HTERT RPE-1 (cell line): ENCODE results near the gene SFT2D2.
"Not testable (repeated sequence)": the region's sequence is repeated elsewhere in the genome, so short reads cannot be mapped to it uniquely, and the experiment has no call there.

Experiments used
- in situ Hi-C: fragments of 300-500 bp; cut with MboI; formaldehyde crosslinking; loops from 4 replicates; pipeline ENCODE4 v1.14.3; 2020; ENCODE audit warnings: low sequenced_read_pairs

Gene SFT2D2

DNA sequence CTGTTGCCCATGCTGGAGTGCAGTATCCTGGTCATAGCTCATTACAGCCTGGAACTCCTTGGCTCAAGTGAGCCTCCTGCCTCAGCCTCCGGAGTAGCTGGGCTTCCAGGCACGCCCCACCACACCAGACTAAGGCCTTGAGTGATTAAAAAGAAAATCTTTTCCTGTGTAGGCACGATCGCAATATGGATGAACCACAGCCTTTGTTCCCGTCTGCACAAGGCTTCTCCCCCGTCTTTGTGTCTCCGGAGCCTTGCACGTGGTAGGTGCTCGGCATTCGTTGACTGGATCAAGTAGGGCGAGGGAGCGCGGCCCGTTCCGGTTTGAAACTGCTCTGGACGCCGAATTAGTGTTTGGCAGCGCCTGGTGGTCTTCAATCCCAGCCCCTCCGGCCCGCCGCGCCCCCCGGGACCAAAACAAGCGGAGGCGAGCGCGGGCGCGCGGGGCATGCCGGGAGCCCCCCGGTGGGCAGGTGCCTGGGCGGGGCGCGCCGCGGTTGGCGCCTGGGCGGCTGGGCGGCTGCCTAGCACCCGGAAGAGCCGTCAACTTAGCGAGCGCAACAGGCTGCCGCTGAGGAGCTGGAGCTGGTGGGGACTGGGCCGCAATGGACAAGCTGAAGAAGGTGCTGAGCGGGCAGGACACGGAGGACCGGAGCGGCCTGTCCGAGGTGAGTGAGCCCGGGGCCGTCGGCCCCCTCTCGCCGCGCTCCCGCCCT, at the start of gene SFT2D2:
SFT2D2 (plus strand) TSS at position 529 of the 715 bp plus-strand sequence; CDS start at position 605, 76 bp downstream.
- in situ Hi-C loops: no loop called here

DNA sequence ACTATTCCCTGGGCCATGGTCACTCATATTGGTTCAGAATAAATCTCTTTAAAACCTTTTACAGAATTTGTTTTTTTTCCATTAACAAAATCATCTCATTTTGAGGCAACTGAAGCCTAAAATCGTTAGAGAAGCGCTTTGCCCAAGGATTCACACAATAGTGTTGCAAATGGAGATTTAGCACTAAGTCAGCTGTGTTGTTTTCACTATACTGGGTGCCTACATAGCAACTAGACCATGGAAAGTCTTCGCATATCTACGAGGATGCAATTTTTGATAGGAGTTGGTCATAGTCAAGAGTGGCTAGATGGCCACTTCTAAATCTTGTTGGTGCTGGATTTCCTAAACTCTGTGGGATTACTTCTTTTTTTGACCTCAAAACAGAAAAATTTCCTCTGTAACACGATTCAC, 47.6 kb upstream of the SFT2D2 start:
- in situ Hi-C loops: no loop called here

DNA sequence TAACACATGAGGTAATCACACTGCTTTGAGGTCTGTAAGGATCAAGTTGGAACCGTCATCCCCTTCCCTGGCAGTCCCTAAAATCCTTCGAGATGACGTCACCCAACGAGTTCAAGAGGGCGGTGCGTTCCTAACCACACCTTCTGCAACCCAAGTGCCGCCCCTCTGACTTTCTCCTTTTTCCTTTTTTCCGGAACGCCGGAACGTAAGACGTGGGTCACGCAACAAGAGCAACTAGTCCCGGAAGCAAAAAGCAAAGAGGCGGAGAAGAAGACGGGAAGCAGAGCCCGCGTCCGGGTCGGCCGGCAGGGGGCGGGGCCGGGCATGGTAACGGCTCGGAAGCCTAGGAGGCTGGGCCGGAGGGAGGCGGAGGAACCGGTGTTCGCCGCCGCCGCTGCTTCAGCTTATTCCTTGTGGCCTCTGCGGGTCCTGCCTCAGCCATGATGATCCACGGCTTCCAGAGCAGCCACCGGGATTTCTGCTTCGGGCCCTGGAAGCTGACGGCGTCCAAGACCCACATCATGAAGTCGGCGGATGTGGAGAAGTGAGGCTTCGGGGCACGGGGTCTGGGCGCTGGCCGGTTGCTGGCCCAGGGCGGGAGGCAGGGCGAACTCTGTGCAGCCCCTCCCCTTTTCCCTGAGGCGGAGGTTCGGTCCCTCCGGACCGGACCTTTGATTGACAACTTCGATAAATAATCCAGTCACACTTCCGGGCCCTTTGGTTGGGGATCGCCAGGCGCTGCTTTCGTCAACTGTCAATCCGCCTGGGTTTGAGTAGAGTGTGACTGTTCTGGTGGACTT, 47.0 kb upstream of the SFT2D2 start, which contains the start of gene TIPRL:
TIPRL (plus strand) TSS at position 325 of the 800 bp plus-strand sequence; CDS start at position 441, 116 bp downstream.
- in situ Hi-C loops: no loop called here

DNA sequence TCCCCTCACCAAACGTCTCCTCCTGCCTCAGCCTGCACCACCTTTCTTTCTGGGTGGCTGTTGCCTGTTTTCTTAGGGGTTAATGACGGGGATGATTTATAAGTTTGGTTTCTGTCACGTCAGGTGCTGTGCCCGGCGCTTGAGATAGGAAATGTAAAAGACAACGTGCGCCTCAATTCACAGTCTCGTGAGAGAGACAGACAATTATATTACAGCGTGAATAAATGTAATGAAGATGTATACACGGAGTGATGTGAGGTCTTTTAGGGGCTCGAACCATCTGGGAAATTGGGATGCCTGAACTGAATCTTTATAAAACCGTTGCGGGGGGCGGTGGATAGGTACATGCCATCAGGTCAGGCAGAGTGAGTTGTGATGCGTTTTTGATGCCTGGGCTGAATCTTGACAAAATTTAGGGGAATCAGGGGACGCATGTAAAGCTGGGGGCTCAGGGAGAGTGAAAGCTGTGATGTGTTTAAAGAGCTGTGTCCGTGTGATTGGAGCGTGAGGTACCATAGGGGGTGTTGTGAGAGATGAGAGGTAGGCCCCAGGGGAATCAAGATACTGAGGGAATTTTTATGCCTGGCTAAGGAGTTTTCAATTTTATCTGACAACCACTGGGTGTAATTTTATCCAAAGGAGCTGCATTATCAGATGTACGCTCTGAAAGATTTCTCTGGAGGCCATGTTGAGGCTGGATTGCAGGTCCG, 46.2 kb upstream of the SFT2D2 start:
- in situ Hi-C loops: no loop called here

DNA sequence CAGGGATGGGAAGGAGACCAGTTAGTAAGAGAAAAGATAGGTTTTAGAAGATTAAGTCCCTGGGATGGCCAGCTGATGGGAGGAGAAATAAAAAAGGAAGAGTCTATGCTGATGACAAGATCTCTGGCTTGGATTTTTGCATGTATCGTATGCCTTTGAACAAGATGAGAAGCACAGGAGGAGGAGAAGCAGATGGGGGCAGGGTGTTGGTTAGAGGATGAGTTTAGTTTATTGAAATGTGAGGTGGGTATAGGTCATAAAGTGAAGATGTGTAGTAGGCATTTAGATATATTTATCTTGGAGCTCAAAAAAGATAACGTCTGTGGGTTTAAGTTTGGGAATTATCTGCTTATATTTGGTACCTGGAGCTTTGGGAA, 45.7 kb upstream of the SFT2D2 start:
- in situ Hi-C loops: no loop called here

DNA sequence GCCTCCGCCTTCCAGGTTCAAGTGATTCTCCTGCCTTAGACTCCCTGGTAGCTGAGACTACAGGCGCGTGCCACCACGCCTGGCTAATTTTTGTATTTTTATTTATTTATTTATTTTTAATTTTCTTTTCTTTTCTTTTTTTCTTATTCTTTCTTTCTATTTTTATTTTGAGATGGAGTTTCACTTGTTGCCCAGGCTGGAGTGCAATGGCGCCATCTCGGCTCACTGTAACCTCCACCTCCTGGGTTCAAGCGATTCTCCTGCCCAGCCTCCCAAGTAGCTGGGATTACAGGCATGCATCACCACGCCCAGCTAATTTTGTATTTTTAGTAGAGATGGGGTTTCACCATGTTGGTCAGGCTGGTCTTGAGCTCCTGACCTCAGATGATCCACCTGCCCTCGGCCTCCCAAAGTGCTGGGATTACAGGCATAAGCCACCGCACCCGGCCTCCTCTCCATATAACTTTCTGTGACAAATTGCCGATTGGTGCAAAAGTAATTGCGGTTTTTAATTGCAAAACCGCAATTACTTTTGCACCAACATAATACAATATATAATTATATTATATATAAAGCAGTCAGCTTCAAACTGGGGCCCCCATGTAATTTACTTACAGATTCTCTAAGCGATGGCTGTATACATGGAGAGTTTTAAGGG, 44.6 kb upstream of the SFT2D2 start:
- in situ Hi-C loops: not testable (repeated sequence)

DNA sequence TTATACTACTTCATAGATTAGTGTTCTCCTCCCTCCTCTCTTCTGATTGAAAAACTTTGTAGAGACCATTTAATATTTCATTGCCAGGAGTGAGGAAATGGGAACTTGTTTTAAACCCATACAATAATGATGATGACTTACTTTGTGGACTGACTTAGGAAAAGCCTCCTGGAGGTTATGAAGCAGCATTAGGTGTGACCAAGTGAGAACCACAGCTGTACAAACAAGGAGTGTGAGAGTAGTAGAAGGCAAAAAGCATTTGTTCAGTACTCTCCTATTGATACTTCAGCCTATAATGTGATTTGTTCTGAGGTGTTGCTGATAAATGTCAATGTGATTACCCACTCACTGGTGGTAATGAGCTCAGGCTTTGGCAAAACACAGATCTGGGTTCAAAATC, 38.6 kb upstream of the SFT2D2 start:
- in situ Hi-C loops: no loop called here

DNA sequence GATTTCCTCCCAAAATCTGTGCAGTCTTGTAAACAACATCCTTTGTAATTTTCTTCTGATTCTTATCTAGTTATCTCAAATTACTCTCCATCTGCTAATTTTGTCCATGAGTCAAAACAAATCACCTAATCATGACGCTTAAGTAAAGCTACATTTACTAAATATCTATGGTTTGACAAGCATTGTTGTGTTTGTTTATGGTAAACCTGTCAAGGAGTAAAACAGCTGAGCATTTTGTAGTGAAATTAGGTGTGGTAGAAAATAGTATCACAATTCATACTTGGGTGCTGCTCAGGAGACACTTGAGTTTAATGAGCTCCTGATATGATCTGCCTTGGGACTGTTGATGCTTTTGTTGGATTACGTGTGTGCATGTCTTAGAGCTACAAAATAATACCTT, 35.4 kb upstream of the SFT2D2 start:
- in situ Hi-C loops: no loop called here

DNA sequence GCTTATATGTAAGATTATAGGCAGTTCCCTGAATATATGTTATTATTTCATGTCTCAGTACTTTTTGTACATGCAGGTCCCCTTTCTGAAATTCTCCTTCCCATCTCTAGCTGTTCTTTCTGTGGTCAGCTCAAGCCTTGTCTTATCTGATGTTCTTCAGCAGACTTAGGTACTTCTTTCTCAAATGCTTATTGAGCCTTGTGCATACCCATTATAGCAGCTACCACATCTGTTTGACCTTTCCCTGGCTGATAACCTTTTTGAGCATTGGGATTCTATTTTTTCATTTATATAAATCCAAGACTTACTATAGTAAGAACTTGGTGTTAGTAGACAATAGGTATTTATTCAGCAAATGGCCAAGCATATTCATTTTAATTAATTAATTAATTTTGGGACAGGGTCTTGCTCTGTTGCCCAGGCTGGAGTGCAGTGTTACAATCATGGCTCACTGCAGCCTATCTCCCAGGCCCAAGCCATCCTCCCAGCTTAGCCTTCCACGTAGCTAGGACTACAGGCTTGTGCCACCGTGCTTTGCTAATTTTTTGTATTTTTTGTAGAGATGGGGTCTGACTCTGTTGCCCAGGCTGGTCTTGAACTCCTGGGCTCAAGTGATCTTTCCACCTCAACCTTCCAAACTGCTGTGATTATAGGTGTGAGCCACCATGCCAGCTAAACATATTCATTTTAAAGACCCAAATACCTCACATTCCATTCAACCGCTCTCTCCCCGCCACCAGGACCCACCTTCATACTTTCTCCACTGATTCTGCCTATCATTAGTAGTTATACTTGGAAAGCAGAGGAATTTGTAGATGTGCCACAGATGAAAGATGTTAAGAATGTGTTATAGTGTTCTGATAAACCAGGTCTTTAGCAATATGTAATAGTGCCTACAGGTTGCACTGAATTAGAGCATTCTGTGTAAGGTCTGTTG, 30.3 kb upstream of the SFT2D2 start:
- in situ Hi-C loops: no loop called here

DNA sequence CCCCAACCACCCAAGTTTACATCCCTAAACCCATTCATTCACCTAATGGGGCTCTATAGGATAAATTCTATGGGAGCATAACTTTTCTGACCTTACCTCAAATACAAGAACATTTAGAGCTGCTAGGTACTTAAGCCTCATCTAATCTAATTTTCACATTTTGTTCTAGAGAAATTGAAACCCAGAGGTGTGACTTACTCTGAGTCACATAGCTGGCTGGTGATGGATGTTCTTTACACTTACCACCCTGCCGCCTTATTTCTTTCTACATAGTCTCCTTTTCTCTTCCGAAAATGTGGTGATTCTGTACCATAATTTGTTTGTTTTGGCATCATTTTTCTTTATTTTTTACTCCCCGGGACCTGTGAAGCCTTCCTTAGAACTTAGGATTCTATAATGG, 26.7 kb upstream of the SFT2D2 start:
- in situ Hi-C loops: no loop called here

DNA sequence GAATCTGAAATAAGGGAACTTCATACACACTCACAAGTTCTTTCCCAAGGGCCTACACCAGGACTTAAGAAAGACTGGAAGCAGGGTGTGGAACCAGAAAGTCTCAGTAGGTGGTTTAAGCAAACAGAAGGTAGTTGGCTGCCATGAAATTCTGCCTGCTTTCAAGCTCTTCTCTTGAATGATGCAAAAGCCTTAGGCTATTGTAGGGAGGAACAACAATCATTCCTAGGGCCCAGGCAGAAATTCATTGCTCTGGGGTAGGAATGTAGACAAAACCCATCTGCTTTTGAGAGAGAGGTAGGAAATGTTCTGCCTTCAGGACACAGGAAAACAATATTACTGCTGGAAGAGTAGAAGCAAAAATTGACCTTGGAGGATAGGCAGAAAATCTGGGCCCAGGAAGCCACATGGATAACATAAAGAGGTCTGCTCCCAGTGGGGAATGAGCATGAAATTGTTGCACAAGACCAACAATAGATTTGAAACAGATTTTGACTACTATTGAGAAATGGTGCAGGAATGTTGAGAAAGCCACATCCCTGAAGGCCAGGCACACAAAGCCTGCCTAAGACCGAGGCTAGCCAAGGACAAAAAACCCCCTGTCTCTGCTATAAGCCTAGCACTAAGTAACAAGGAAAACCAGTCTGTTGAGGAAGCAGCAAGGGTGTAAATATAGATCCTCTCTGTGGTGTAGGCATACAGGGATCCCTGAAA, 22.7 kb upstream of the SFT2D2 start:
- in situ Hi-C loops: no loop called here

DNA sequence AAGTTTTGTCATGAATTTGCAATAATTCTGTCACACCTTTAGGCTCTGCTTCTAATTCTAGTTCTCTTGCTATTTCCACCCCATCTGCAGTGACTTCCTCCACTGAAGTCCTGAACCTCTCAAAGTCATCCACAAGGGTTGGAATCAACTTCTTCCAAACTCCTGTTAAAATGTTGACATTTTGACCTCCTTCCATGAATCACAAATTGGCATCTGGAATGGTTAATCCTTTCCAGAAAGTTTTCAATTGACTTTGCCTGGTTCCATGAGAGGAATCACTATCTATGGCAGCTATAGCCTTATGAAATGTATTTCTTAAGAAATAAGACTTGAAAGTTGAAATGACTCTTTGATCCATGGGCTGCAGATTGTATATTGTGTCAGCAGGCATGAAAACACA, 19.7 kb upstream of the SFT2D2 start:
- in situ Hi-C loops: no loop called here

DNA sequence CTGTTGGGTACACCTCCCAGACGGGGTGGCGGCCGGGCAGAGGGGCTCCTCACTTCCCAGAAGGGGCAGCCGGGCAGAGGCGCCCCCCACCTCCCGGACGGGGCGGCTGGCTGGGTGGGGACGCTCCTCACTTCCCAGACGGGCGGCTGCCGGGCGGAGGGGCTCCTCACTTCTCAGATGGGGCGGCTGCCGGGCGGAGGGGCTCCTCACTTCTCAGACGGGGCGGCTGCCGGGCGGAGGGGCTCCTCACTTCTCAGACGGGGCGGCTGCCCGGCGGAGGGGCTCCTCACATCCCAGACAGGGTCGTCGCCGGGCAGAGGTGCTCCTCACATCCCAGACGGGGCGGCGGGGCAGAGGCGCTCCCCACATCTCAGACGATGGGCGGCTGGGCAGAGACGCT, 18.1 kb upstream of the SFT2D2 start:
- in situ Hi-C loops: not testable (repeated sequence)

DNA sequence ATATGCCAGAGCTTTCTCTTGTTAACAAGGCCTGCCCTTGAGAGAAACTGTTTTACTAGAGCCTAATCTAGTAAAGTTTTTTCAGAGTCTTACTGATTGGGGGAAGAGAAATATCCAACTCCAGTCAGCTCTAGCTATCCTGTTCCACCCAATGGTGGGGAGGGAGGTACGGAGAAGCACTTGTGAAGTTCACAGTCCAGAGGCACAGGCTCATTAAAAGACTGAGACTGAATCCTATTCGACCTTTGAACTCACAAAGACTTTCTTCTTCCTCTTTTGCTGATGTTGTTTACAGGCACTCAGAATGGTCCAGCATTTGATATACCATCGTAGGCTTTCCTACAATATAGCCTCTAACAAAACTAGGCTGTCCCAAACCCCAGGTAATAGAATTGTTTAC, 15.5 kb upstream of the SFT2D2 start:
- in situ Hi-C loops: no loop called here

DNA sequence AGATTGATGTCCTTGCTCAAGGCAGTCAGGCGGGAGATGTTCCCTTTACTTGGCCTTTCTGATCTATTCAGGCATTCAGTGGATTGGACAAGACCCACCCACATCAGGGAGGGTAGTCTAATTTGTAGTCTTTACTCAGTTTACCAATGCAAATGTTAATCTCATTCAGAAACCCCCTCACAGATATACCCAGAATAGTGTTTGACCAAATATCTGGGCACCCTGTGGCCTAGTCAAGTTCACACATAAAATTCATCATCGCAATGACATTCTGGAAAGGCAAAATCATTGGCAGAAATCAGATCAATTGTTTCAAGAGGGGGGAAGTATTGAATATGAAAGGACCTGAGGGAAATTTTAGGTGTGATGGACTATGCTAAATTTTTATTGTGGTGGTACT, 12.5 kb upstream of the SFT2D2 start:
- in situ Hi-C loops: no loop called here

DNA sequence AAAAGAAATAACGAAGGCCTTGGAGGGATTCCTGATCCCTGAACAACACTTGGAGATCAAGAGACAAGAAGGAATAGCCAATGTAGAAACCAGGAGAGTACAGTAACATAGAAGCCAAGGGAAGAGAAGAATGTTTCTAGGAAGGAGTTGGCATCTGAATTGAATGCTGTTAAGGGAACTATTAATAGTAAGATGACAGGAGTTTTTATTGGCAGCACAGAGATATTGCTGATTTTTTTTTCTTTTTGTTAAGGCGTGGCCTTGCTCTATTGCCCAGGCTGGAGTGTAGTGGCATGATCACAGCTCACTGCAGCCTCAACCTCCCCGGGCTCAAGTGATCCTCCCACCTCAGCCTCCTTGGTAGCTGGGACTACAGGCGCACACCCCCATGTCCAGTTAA, 9.6 kb upstream of the SFT2D2 start:
- in situ Hi-C loops: no loop called here

DNA sequence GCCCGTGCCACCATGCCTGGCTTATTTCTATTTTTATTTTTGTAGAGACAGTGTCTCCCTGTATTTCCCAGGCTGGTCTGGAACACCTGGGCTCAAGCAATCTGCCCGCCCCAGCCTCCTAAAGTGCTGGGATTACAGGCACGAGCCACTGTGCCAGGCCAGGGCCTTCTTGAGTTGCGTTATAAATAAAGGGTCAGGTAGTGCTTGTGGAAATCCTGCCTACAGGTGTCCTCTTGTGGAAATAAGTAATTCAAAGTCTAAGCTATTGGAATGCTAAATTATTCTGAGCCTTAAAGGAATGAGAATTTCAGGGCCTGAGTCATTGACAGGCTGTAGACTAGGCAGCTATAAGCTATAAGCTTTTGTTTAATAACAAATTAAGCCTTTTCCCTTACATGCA, 8.1 kb upstream of the SFT2D2 start:
- in situ Hi-C loops: no loop called here

DNA sequence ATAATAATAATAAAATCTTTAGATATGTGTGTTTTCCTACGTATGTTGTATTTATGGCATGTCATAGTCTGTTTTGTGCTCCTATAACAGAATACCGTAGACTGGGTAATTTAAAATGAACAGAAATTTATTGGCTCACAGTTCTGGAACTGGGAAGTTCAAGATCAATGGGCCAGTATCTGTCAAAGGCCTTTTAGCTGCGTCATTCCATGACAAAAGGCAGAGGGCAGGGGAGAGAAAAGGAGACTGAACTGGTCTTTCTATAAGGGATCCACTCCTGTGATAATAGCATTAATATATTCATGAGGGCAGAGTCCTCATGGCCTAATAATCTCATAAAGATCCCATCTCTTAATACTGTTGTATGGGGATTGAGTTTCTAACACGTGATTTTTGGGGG, 7.1 kb upstream of the SFT2D2 start:
- in situ Hi-C loops: no loop called here

DNA sequence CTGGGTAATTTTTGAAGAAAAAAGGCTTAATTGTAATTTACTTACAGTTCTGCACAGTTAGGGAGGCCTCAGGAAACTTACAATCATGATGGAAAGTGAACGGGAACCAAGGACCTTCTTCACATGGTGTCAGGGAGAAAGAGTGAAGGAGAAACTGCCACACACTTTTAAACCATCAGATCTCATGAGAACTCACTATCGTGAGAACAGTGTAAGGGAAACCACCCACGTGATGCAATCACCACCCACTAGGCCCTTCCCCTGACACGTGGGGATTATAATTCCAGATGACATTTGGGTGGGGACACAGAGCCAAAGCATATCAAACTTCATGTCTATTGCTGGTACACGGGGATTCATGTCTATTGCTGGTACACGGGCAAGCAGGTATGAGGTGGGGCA, 5.3 kb upstream of the SFT2D2 start:
- in situ Hi-C loops: no loop called here
